Measurements from ENCODE around the gene MGAM2. TPM values are rescaled to one million over a fixed set of nuclear protein-coding genes. Genes with fewer than 3 reads are reported as not detected.

Gene MGAM2
- total RNA-seq, 6 experiments from 2014 or later = not detected

GRCh38 chr7:142108728-142109505 is 2.6 kb upstream of the MGAM2 start:
- no peak for DNase-seq
- H3K9me3 Mint-ChIP-seq = peaks cover 40% of the 10 kb centered on the region
- no peaks in the 10 kb centered on the region for H3K4me1 Mint-ChIP-seq (ENCODE audit: low read depth)
- no peak for TF ChIP-seq CTCF (IDR thresholded peaks at IDR 0.05)
- H3K27me3 Mint-ChIP-seq (ENCODE audit: insufficient read depth) = no peaks in the 10 kb centered on the region; the same call in 1 of the 2 replicates
- no peaks in the 10 kb centered on the region for H3K36me3 Mint-ChIP-seq (ENCODE audit: low read depth)
- H3K27ac Mint-ChIP-seq = no peak overlapping the region
- no peak overlapping the region for H3K4me3 Mint-ChIP-seq

- H3K27ac Mint-ChIP-seq = no peak overlapping the region
- H3K4me1 Mint-ChIP-seq (ENCODE audit: low read depth) = no peaks in the 10 kb centered on the region
- H3K36me3 Mint-ChIP-seq (ENCODE audit: low read depth) = no peaks in the 10 kb centered on the region
- no peaks in the 10 kb centered on the region; the same call in 1 of the 2 replicates for H3K27me3 Mint-ChIP-seq (ENCODE audit: insufficient read depth)
- H3K9me3 Mint-ChIP-seq = peaks cover 47% of the 10 kb centered on the region
- DNase-seq = no peak
- H3K4me3 Mint-ChIP-seq = no peak overlapping the region
- no peak for TF ChIP-seq CTCF (IDR thresholded peaks at IDR 0.05)
Measured at GRCh38 chr7:142110098-142110497, 1.4 kb upstream of the MGAM2 start.

- DNase-seq = no peak
- Mint-ChIP-seq H3K27me3 (ENCODE audit: insufficient read depth) (no peaks in the 10 kb centered on the region), H3K36me3 (ENCODE audit: low read depth) (no peaks in the 10 kb centered on the region), H3K4me3 (no peak overlapping the region), H3K27ac (no peak overlapping the region), H3K4me1 (ENCODE audit: low read depth) (no peaks in the 10 kb centered on the region), H3K9me3 (peaks cover 48% of the 10 kb centered on the region)
- TF ChIP-seq CTCF (IDR thresholded peaks at IDR 0.05) = no peak
Measured at GRCh38 chr7:142110638-142111037, 880 bp upstream of the MGAM2 start.

- Mint-ChIP-seq H3K27ac (no peak overlapping the region), H3K9me3 (peaks cover 37% of the 10 kb centered on the region), H3K4me3 (no peak overlapping the region), H3K36me3 (ENCODE audit: low read depth) (no peaks in the 10 kb centered on the region), H3K27me3 (ENCODE audit: insufficient read depth) (no peaks in the 10 kb centered on the region), H3K4me1 (ENCODE audit: low read depth) (no peaks in the 10 kb centered on the region)
- no peak for TF ChIP-seq CTCF (IDR thresholded peaks at IDR 0.05)
- DNase-seq = no peak
Measured at GRCh38 chr7:142112086-142112485, 568 bp downstream of the MGAM2 start.

GRCh38 chr7:142114207-142114606 is 2.7 kb downstream of the MGAM2 start:
- H3K27ac Mint-ChIP-seq = no peak overlapping the region

More at GRCh38 chr7:142114207-142114606, 2.7 kb downstream of the MGAM2 start:
- no peak for DNase-seq
- H3K27me3 Mint-ChIP-seq (ENCODE audit: insufficient read depth) = no peaks in the 10 kb centered on the region
- no peaks in the 10 kb centered on the region for H3K36me3 Mint-ChIP-seq (ENCODE audit: low read depth)
- TF ChIP-seq CTCF (IDR thresholded peaks at IDR 0.05) = no peak
- H3K9me3 Mint-ChIP-seq = peaks cover 37% of the 10 kb centered on the region
- no peak overlapping the region for H3K4me3 Mint-ChIP-seq
- H3K4me1 Mint-ChIP-seq (ENCODE audit: low read depth) = no peaks in the 10 kb centered on the region
